ENCODE data around the gene TMBIM4. TPM values are rescaled to one million over a fixed set of nuclear protein-coding genes. Genes with fewer than 3 reads are reported as not detected.
"Not testable (repeated sequence)": the region's sequence is repeated elsewhere in the genome, so short reads cannot be mapped to it uniquely, and the experiment has no call there.

Gene TMBIM4
- total RNA-seq, 1 donor from 2014 or later: 154 TPM

DNA sequence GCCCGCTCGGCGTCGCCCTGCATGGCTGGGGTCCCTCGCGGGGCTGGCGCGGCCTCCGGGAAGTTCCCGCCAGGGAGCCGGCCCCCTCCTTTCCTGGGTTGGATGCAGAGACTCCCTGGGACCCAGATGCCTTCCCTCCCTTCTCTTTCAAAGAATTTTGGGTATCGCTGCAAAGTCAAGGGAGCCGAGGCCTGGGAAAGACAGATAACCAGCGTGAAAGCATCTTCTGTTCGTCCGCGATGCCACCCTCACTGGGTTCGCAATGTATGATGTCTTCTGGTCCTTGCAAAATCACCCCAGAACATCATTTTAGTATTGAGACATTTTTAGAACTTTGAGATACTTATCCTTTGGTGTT lies 19.7 kb upstream of the TMBIM4 start:
- intact Hi-C loops (cut with DNase I): no loop called here
- Histone ChIP-seq H3K4me1 (peaks cover 30% of the 10 kb centered on the region), H3K9me3 (no peaks in the 10 kb centered on the region), H3K36me3 (no peaks in the 10 kb centered on the region), H3K27ac (peak overlapping the region; percentile 94), H3K4me3 (peak overlapping the region; percentile 66), H3K27me3 (no peaks in the 10 kb centered on the region)
- DNase-seq (no peak), ATAC-seq (no peak)
- TF ChIP-seq, protein P1, sequence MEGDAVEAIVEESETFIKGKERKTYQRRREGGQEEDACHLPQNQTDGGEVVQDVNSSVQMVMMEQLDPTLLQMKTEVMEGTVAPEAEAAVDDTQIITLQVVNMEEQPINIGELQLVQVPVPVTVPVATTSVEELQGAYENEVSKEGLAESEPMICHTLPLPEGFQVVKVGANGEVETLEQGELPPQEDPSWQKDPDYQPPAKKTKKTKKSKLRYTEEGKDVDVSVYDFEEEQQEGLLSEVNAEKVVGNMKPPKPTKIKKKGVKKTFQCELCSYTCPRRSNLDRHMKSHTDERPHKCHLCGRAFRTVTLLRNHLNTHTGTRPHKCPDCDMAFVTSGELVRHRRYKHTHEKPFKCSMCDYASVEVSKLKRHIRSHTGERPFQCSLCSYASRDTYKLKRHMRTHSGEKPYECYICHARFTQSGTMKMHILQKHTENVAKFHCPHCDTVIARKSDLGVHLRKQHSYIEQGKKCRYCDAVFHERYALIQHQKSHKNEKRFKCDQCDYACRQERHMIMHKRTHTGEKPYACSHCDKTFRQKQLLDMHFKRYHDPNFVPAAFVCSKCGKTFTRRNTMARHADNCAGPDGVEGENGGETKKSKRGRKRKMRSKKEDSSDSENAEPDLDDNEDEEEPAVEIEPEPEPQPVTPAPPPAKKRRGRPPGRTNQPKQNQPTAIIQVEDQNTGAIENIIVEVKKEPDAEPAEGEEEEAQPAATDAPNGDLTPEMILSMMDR (IDR thresholded peaks at IDR 0.05): no peak

GRCh38 chr12:66188584-66189485 lies 19.0 kb upstream of the TMBIM4 start, which contains the start of gene IRAK3:
IRAK3 (plus strand) TSS chr12:66189214; CDS start chr12:66189300, 86 bp downstream.
- intact Hi-C loops (cut with DNase I): no loop called here
- Histone ChIP-seq H3K27ac (peak within 1 kb of the TSS; percentile 94), H3K36me3 (no peaks in the 10 kb centered on the region), H3K9me3 (no peaks in the 10 kb centered on the region), H3K27me3 (no peaks in the 10 kb centered on the region), H3K4me1 (peaks cover 30% of the 10 kb centered on the region), H3K4me3 (peak within 1 kb of the TSS; percentile 66)
- TF ChIP-seq, protein P1 (IDR thresholded peaks at IDR 0.05): no peak
- ATAC-seq (peak; percentile 97), DNase-seq (peak; percentile 96)

- ATAC-seq: peak; percentile 6
- TF ChIP-seq, protein P1 (IDR thresholded peaks at IDR 0.05): no peak
- intact Hi-C loops (cut with DNase I): no loop called here
Measured at GRCh38 chr12:66187821-66188220, 18.0 kb upstream of the TMBIM4 start.

DNA sequence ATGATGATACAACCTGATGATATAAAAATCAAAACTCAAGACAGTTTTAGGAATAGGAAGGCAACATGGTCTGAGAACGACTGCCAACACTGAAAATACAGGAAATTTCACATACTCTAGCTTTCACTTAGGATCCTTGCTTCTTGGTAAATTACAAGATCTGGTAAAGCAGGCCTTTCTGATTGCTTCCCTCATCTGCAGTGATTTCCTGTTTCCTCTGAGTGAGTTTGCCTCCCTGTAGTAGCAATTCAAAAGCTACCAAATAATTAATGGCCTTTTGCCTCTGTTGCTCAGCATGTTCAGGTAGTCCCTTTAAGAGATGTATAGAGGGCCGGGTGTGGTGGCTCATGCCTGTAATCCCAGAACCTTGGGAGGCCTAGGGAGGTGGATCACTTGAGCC lies 17.2 kb upstream of the TMBIM4 start:
- ATAC-seq (no peak), DNase-seq (no peak)
- TF ChIP-seq, protein P1 (IDR thresholded peaks at IDR 0.05): no peak
- no peaks in the 10 kb centered on the region for H3K36me3 ChIP-seq
- H3K27ac ChIP-seq: peak overlapping the region; percentile 51
- H3K4me3 ChIP-seq: no peak overlapping the region
- intact Hi-C loops (cut with DNase I): no loop called here
- peaks cover 30% of the 10 kb centered on the region for H3K4me1 ChIP-seq
- no peaks in the 10 kb centered on the region for H3K9me3 ChIP-seq
- no peaks in the 10 kb centered on the region for H3K27me3 ChIP-seq

More at GRCh38 chr12:66187821-66188220, 18.0 kb upstream of the TMBIM4 start:
- no peaks in the 10 kb centered on the region for H3K36me3 ChIP-seq
- no peaks in the 10 kb centered on the region for H3K27me3 ChIP-seq
- no peak overlapping the region for H3K4me3 ChIP-seq
- no peak for DNase-seq
- no peaks in the 10 kb centered on the region for H3K9me3 ChIP-seq
- H3K4me1 ChIP-seq: peaks cover 30% of the 10 kb centered on the region
- peak overlapping the region; percentile 94 for H3K27ac ChIP-seq

DNA sequence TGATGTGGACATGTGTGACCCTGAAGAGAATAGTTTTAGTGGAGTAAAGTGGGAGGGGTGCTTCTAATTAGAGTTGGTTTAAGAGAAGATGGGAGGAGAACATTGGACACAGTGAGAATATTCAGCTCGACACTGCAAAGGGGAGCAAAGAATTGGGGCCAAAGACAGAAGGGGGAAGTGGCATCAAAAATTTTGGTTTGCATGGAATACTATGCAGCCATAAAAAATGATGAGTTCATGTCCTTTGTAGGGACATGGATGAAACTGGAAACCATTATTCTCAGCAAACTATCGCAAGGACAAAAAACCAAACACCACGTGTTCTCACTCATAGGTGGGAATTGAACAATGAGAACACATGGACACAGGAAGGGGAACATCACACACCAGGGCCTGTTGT lies 15.0 kb upstream of the TMBIM4 start:
- intact Hi-C loops (cut with DNase I): not testable (repeated sequence)

GRCh38 chr12:66182956-66183355 lies 13.2 kb upstream of the TMBIM4 start:
- Histone ChIP-seq H3K9me3 (no peaks in the 10 kb centered on the region), H3K4me3 (no peak overlapping the region), H3K36me3 (no peaks in the 10 kb centered on the region), H3K4me1 (peaks cover 6% of the 10 kb centered on the region), H3K27me3 (no peaks in the 10 kb centered on the region), H3K27ac (no peak overlapping the region)
- ATAC-seq (no peak), DNase-seq (no peak)
- intact Hi-C loops (cut with DNase I): no loop called here
- TF ChIP-seq, protein P1 (IDR thresholded peaks at IDR 0.05): no peak

More for the DNA sequence above, 15.0 kb upstream of the TMBIM4 start:
- not testable (repeated sequence) for H3K9me3 ChIP-seq, H3K36me3 ChIP-seq, H3K27me3 ChIP-seq, H3K27ac ChIP-seq, ATAC-seq, H3K4me3 ChIP-seq, DNase-seq
- peaks cover 11% of the 10 kb centered on the region for H3K4me1 ChIP-seq

Data from upper lobe of right lung (tissue), 1 donor.